Epithelial cell of proximal tubule (primary cell): ENCODE measurements around the gene MEA1. TPM values are rescaled to one million over a fixed set of nuclear protein-coding genes. Genes with fewer than 3 reads are reported as not detected.
"Not testable (repeated sequence)": the region's sequence is repeated elsewhere in the genome, so short reads cannot be mapped to it uniquely, and the experiment has no call there.

Experiments used
- DNase-seq: peaks from one replicate; pipeline ENCODE4 v3.0.0-alpha.2; 2011; ENCODE audit warnings: low read depth
- H3K4me3 ChIP-seq: 2 replicates; pipeline ENCODE4 v1.5.1; 2011; ENCODE audit warnings: low read depth, mild to moderate bottlenecking, low read length
- total RNA-seq: library from RNA; depleted of rRNA; stranded (reverse); fragments of >200 nt; gene quantifications from 2 replicates; pipeline ENCODE4 v1.2.3, GENCODE V29; 2015
- TF ChIP-seq, protein P1 (sequence below): conservative IDR thresholded peaks from 2 replicates; pipeline ENCODE4 v1.5.1; 2012; ENCODE audit warnings: low read depth, mild to moderate bottlenecking, low read length

The MEA1 gene
- total RNA-seq, 1 donor from 2014 or later, result 108 TPM

GRCh38 chr6:43050981-43051380 lies 37.2 kb upstream of the MEA1 start:
- no peak overlapping the region for H3K4me3 ChIP-seq
- DNase-seq, result no peak
- TF ChIP-seq, protein P1, sequence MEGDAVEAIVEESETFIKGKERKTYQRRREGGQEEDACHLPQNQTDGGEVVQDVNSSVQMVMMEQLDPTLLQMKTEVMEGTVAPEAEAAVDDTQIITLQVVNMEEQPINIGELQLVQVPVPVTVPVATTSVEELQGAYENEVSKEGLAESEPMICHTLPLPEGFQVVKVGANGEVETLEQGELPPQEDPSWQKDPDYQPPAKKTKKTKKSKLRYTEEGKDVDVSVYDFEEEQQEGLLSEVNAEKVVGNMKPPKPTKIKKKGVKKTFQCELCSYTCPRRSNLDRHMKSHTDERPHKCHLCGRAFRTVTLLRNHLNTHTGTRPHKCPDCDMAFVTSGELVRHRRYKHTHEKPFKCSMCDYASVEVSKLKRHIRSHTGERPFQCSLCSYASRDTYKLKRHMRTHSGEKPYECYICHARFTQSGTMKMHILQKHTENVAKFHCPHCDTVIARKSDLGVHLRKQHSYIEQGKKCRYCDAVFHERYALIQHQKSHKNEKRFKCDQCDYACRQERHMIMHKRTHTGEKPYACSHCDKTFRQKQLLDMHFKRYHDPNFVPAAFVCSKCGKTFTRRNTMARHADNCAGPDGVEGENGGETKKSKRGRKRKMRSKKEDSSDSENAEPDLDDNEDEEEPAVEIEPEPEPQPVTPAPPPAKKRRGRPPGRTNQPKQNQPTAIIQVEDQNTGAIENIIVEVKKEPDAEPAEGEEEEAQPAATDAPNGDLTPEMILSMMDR, result no peak

DNA sequence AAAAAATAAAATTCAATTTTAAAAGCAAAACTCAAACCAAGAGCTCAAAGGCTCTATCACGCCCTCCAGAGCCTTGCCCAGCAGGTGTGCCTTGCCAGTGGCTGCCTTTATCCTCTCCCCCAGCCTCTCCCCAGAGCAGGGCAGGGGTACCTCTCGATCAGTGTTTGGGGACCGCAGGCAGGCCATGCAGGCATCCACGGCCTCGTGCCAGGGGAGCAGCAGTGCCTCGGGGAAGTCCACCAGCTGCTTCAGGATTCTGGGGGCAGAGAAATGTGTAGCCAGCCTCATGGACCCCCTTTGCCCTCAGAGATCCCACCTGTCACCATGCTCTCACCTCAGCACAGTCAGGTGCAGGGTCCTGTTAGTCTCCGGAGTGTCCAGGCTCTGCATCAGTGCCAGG lies 34.3 kb upstream of the MEA1 start:
- TF ChIP-seq, protein P1, result no peak
- no peak for DNase-seq
- H3K4me3 ChIP-seq, result no peak overlapping the region

DNA sequence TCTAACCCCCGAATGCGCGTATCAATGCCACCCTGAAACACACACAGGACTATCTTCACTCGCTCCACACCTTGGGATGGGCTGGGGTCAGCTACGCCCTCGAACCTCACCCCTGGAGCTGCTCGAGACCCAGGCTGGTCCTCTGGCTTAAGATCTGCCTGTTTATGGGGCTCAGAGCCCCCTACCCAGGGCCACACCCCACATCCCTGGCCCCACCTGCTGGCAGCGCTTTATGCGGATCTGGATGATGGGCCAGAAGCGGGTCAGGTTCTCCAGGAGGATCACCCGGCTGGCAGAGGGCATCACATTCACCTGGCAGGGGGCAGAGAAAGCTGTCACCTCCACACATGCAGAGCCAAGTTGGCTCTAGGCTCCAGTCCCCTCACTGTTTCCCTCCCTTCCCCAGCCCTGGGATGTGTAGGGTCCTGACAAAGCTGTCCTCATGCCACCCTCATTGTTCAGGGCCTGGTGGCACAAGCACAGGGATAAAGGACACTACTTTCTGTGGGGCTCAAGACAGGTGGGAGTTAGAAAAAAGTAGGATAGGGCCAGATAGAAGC lies 31.7 kb upstream of the MEA1 start:
- TF ChIP-seq, protein P1, result no peak
- no peak for DNase-seq
- H3K4me3 ChIP-seq, result no peak overlapping the region

GRCh38 chr6:43043310-43043709 lies 29.6 kb upstream of the MEA1 start:
- TF ChIP-seq, protein P1, result no peak
- no peak for DNase-seq
- no peak overlapping the region for H3K4me3 ChIP-seq

DNA sequence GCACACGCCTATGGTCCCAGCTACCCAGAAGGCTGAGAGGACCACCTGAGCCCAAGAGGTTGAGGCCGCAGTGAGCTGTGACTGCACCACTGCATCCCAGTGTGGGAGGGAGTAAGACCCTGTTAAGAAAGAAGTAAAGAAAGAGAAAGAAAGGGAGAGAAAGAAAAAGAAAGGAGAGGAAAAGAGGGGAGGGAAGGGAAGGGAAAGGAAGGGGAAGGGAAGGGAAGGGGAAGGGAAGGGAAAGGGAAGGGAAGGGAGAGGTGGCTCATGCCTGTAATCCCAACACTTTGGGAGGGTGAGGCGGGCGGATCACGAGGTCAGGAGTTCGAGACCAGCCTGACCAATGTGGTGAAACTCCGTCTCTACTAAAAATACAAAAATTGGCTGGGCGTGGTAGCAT lies 27.7 kb upstream of the MEA1 start:
- DNase-seq, H3K4me3 ChIP-seq: not testable (repeated sequence)

DNA sequence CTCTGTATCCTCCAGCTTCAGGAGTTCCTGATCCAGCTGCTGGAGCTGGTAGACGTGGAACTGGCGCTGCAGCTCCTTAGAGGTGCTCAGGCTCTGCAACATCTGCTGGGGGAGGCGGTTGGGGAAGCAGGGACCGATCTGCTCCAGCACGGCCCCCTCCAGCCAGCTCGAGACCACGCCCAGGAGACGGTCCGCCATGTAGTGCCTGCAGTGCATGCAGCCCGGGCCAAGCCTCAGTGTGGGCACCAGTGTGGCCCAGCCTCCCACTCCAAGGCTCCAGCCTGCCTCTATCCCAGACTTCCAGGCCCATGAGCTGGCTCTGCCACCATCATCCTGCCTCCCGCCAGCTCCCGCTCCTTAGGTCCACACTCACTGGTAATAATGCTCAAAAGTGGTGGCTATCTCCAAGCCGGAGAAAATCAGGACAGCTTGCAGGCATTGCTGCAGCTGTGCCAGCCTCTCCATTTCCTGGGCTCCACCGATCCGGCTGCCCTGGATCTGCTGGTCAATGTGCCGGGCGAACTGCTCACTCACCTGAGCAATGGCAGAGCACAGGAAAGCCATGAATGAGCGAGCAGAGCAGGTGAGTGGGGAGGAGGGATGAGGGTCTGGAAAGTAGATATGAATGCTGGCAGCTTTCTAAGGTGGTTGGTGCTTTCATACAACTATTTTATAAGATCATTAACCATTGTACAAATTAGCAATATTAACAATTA lies 27.0 kb upstream of the MEA1 start:
- DNase-seq, result no peak
- TF ChIP-seq, protein P1, result no peak
- no peak overlapping the region for H3K4me3 ChIP-seq

DNA sequence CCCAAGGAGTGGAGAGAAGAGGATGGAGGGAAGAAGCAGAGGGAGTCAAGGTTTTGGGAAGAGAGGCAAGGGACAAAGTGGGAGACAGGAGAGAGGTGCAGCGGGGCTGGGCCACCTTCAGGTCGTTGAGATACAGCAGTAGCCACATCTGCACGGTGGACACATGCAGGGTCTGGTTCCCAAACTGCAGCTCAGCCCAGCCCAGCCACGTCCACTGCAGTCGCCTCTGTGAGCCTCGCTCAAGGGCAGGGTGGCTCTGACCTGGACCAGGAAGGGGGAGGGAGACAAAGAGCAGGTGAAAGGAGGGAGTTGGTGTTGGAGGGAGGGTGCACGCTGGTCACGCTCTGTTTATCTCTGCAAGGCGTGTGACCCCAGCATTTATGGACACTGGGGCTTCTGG lies 25.0 kb upstream of the MEA1 start:
- no peak overlapping the region for H3K4me3 ChIP-seq
- DNase-seq, result no peak
- TF ChIP-seq, protein P1, result no peak
